ENCODE measurements around the gene MDFIC2. TPM values are rescaled to one million over a fixed set of nuclear protein-coding genes. Genes with fewer than 3 reads are reported as not detected.

The MDFIC2 gene
- total and polyA plus RNA-seq, 2 donors (not counting 3 experiments of a cell fraction or from before 2014, with no cell fraction given): not detected

GRCh38 chr3:70250492-70250891 lies 61.9 kb downstream of the MDFIC2 start:
- intact Hi-C loops (cut with micrococcal nuclease): no loop called here
- Histone ChIP-seq H4K20me1 (replicated peaks; ENCODE audit: control insufficient read depth, extremely low read depth, insufficient read depth, low read length) (no peaks in the 10 kb centered on the region), H3K36me3 (ENCODE audit: control insufficient read depth in 2 of 2, extremely low read depth in 1 of 2, insufficient read depth in 2 of 2, low read length in 2 of 2) (no peaks in the 10 kb centered on the region), H3K9ac (replicated peaks; ENCODE audit: extremely low read depth, insufficient read depth, low read length) (peak overlapping the region; percentile 79), H3K4me1 (ENCODE audit: control insufficient read depth, extremely low read depth, insufficient read depth, low read length) (peaks cover 34% of the 10 kb centered on the region), H3K27ac (ENCODE audit: insufficient read depth, low read depth, low read length) (peak overlapping the region; percentile 87), H2AFZ (ENCODE audit: low read depth, low read length) (peak overlapping the region; percentile 1), H3K79me2 (ENCODE audit: control insufficient read depth, insufficient read depth, low read length) (no peaks in the 10 kb centered on the region), H3K4me2 (ENCODE audit: insufficient read depth, low read length) (peak overlapping the region; percentile 3), H3K9me1 (replicated peaks; ENCODE audit: control insufficient read depth, extremely low read depth, insufficient read depth, low read length) (no peaks in the 10 kb centered on the region), H3K9me3 (replicated peaks; ENCODE audit: control insufficient read depth, insufficient read depth, low read length) (no peaks in the 10 kb centered on the region), H3K27me3 (ENCODE audit: control insufficient read depth in 2 of 2, insufficient read depth in 2 of 2, low read length in 2 of 2) (no peaks in the 10 kb centered on the region), H3K4me3 (replicated peaks in 1 of 3; ENCODE audit: insufficient read depth in 1 of 3, low read depth in 1 of 3, low read length in 3 of 3) (no peak overlapping the region)
- FAIRE-seq (no peak), DNase-seq (ENCODE audit: low read depth, low spot score) (peak; percentile 26)
- CTCF ChIA-PET: interaction anchor here (2.6 kb wide), 1 partner anchor 10 kb away, joined by 6 read pairs; no protein-coding TSS in a partner anchor
- no peak for TF ChIP-seq POLR2A (IDR thresholded peaks at IDR 0.05; ENCODE audit: low read depth, low read length)
- TF ChIP-seq FOS (IDR thresholded peaks at IDR 0.05; ENCODE audit: borderline replicate concordance, insufficient read depth, low read length): no peak
- no peak for TF ChIP-seq MYC (IDR thresholded peaks at IDR 0.05; ENCODE audit: low read depth, low read length)
- TF ChIP-seq POLR2AphosphoS5 (IDR thresholded peaks at IDR 0.05; ENCODE audit: insufficient read depth, low read depth, low read length): no peak
- no peak for TF ChIP-seq GATA2 (IDR thresholded peaks at IDR 0.05; ENCODE audit: insufficient read depth, insufficient read length, low read depth, low read length)
- TF ChIP-seq CTCF (IDR thresholded peaks at IDR 0.05; ENCODE audit: extremely low read depth in 1 of 2, insufficient read depth in 1 of 2, low read depth in 1 of 2, low read length in 2 of 2): no peak
- TF ChIP-seq JUN (IDR thresholded peaks at IDR 0.05; ENCODE audit: borderline replicate concordance, insufficient read depth, insufficient read length, low read depth): no peak
- TF ChIP-seq EZH2 (IDR thresholded peaks at IDR 0.05; ENCODE audit: borderline replicate concordance, low read depth, low read length, severe bottlenecking): no peak
- no peak for TF ChIP-seq MAX (IDR thresholded peaks at IDR 0.05; ENCODE audit: insufficient read depth, insufficient read length)
- POLR2A ChIA-PET: no interaction called here
- dilution Hi-C loops (cut with MboI; ENCODE audit: extremely low pct_ligation_motif_present, low sequenced_read_pairs): no loop called here
- BruUV-seq (replicated peaks): no TSS peak
